Breast epithelium (tissue), 3 donors: ENCODE measurements around the gene CHCHD1.

Experiments
- CTCF ChIP-seq, 3 donors: fragments of 450-650 bp; IDR thresholded peaks; one replicate each; pipeline ENCODE4 v1.5.1; 2016 to 2017; ENCODE audit warnings: antibody characterized with exemption in 3 of 3, mild to moderate bottlenecking in 3 of 3, moderate library complexity in 3 of 3
- POLR2A ChIP-seq: fragments of 450-650 bp; IDR thresholded peaks from one replicate; pipeline ENCODE4 v1.6.1; 2016; ENCODE audit warnings: antibody characterized with exemption, mild to moderate bottlenecking, moderate library complexity

- no peak for TF ChIP-seq CTCF (IDR thresholded peaks at IDR 0.05)
- TF ChIP-seq POLR2A = no peak
These were observed 36.6 kb downstream of the CHCHD1 start for GRCh38 chr10:73818402-73818801.
